ENCODE data around the gene RB1. TPM values are rescaled to one million over a fixed set of nuclear protein-coding genes. Genes with fewer than 3 reads are reported as not detected.

Gene RB1
- total and polyA plus RNA-seq, 8 donors: 9.3 to 53.6 (median 20.6) TPM

DNA sequence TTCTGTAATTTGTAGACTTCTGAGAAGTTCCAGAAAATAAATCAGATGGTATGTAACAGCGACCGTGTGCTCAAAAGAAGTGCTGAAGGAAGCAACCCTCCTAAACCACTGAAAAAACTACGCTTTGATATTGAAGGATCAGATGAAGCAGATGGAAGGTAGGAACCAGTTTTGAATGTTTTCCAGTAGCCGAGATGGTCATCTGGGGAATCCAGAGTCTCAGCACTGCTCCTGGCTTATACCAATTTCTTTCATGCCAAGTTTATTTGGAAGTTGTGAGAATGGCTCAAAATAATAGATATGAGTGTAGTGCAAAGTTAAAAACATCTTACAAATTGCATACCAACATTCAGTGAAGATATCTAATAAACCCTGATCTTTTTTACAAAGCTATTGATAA is 173.1 kb downstream of the RB1 start:
- Histone ChIP-seq H3K27ac (peak overlapping the region in 1 of 5 donors; percentile 14), H3K9me3 (no peaks in the 10 kb centered on the region)
- DNase-seq: no peak

DNA sequence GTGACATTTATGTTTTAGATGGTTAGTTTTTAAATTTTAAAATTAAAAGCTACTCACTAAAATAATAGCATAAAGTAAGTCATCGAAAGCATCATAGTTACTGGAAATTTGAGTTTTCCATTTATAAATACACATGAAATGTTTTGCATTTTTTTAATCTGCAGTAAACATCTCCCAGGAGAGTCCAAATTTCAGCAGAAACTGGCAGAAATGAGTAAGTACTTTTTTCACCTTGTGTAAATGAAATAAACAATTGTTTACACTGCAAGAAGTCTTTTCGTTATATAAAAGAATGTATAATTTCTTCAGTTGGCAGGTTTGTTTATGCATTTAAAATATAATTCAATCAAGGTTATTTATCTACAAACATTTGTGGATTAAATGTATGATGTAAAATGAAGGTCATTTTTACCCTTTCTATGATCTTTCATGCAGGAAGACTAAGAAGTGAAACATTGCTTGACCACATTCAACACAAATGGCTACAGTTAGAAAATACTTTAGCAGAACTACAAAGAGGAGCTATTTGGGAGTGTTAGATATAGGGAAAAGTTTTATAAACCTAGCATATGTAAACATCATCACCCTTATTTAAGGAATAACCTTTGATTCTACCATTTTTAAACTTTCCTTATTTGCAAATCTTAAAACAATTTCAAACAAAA is 173.8 kb downstream of the RB1 start:
- no peaks in the 10 kb centered on the region for H3K27me3 ChIP-seq
- 83 to 95% (median 87%) methylated on average over 2 of the region's 2 CpGs for WGBS, 5 donors
- peak overlapping the region in 1 of 5 donors; percentile 14 for H3K27ac ChIP-seq
- no peak overlapping the region for H3K4me3 ChIP-seq
- H3K4me1 ChIP-seq: no peaks in the 10 kb centered on the region
- peaks cover 7 to 50% (median 37%) of the 10 kb centered on the region in 4 donors for H3K36me3 ChIP-seq
- no peaks in the 10 kb centered on the region for H3K9me3 ChIP-seq
- no peak for TF ChIP-seq POLR2A (IDR thresholded peaks at IDR 0.05)
- TF ChIP-seq, protein P1, sequence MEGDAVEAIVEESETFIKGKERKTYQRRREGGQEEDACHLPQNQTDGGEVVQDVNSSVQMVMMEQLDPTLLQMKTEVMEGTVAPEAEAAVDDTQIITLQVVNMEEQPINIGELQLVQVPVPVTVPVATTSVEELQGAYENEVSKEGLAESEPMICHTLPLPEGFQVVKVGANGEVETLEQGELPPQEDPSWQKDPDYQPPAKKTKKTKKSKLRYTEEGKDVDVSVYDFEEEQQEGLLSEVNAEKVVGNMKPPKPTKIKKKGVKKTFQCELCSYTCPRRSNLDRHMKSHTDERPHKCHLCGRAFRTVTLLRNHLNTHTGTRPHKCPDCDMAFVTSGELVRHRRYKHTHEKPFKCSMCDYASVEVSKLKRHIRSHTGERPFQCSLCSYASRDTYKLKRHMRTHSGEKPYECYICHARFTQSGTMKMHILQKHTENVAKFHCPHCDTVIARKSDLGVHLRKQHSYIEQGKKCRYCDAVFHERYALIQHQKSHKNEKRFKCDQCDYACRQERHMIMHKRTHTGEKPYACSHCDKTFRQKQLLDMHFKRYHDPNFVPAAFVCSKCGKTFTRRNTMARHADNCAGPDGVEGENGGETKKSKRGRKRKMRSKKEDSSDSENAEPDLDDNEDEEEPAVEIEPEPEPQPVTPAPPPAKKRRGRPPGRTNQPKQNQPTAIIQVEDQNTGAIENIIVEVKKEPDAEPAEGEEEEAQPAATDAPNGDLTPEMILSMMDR (IDR thresholded peaks at IDR 0.05): no peak
- no peak for TF ChIP-seq EP300 (IDR thresholded peaks at IDR 0.05)
- no peak for TF ChIP-seq POLR2AphosphoS5 (IDR thresholded peaks at IDR 0.05)
- intact Hi-C loops (cut with DNase I; ENCODE audit: low total_unique reads): no loop called here
- no peak for DNase-seq

More for the DNA sequence above, 173.1 kb downstream of the RB1 start:
- intact Hi-C loops (cut with DNase I; ENCODE audit: low total_unique reads): no loop called here
- TF ChIP-seq POLR2AphosphoS5 (IDR thresholded peaks at IDR 0.05): no peak
- TF ChIP-seq POLR2A (IDR thresholded peaks at IDR 0.05): no peak
- no peak for TF ChIP-seq EP300 (IDR thresholded peaks at IDR 0.05)
- TF ChIP-seq, protein P1 (IDR thresholded peaks at IDR 0.05): no peak
- Histone ChIP-seq H3K27me3 (no peaks in the 10 kb centered on the region), H3K4me3 (no peak overlapping the region), H3K4me1 (no peaks in the 10 kb centered on the region), H3K36me3 (peaks cover 7 to 46% (median 35%) of the 10 kb centered on the region in 4 donors)
- WGBS, 5 donors: 60 to 80% (median 67%) methylated on average over 4 of the region's 4 CpGs

DNA sequence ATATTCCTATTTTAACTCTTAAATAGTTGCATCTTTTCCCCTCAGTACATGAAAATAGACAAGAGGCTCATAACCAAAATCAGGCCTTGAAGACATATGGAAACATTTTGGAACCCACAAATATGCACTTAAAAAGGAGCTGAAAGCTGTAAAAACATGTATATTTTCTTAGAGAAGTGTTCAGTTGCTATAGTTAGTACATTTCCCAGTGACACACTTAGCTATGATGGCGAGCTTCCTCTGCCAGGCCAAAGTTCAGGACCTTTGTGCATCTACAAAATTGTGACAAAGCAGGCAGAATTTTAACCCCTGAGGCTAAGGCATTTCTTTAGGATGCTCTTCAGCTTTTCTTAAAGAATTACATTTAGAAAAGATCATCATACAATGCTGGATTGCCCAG is 174.8 kb downstream of the RB1 start:
- no peak for DNase-seq
- no peaks in the 10 kb centered on the region for H3K9me3 ChIP-seq
- H3K36me3 ChIP-seq: peaks cover 7 to 47% (median 36%) of the 10 kb centered on the region in 4 donors
- H3K4me1 ChIP-seq: no peaks in the 10 kb centered on the region
- H3K4me3 ChIP-seq: no peak overlapping the region
- no peaks in the 10 kb centered on the region for H3K27me3 ChIP-seq
- H3K27ac ChIP-seq: no peak overlapping the region
- intact Hi-C loops (cut with DNase I; ENCODE audit: low total_unique reads): no loop called here
- WGBS, 5 donors: 65 to 71% (median 69%) methylated on average over 1 of the region's 1 CpG
- no peak for TF ChIP-seq POLR2AphosphoS5 (IDR thresholded peaks at IDR 0.05)
- TF ChIP-seq POLR2A (IDR thresholded peaks at IDR 0.05): no peak
- TF ChIP-seq EP300 (IDR thresholded peaks at IDR 0.05): no peak
- TF ChIP-seq, protein P1 (IDR thresholded peaks at IDR 0.05): no peak

DNA sequence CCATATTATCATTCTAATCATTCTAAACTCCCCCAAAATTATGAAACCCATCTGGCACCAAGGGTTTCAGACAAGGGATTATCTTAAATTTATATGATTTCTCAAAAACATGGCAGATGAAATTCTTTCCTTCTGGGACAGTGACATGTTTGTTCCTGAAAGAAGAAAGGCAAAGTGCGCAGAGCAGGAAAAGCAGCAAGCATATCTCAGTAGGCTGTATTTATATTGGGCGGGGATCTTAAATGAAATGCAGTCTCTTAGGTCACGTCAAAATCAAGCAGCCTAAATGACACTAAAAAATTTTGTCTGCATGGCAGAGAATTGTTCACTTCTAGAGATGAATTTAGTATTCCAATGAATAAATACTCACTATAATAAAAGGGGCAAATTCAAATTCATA is 180.0 kb downstream of the RB1 start:
- peak in 1 of 2 donors; percentile 64 for DNase-seq

More for the DNA sequence above, 180.0 kb downstream of the RB1 start:
- WGBS, 5 donors: 29 to 76% (median 59%) methylated on average over 3 of the region's 3 CpGs
- intact Hi-C loops (cut with DNase I; ENCODE audit: low total_unique reads): no loop called here
- peaks cover 0 to 8% (median 2%) of the 10 kb centered on the region in 4 donors for H3K4me1 ChIP-seq
- H3K36me3 ChIP-seq: peaks cover 5 to 48% (median 27%) of the 10 kb centered on the region in 4 donors
- H3K4me3 ChIP-seq: no peak overlapping the region
- H3K27me3 ChIP-seq: no peaks in the 10 kb centered on the region
- H3K27ac ChIP-seq: no peak overlapping the region
- H3K9me3 ChIP-seq: no peaks in the 10 kb centered on the region
- TF ChIP-seq POLR2AphosphoS5 (IDR thresholded peaks at IDR 0.05) (no peak), POLR2A (IDR thresholded peaks at IDR 0.05) (no peak), EP300 (IDR thresholded peaks at IDR 0.05) (no peak)
- TF ChIP-seq, protein P1 (IDR thresholded peaks at IDR 0.05): no peak
